HG02884 (cell line): ENCODE data around the gene MGLL.

ENCODE experiments used
- ATAC-seq: cut with Tn5 transposase; IDR thresholded peaks from one replicate; pipeline ENCODE4 v1.9.1; 2021; ENCODE audit warnings: mild to moderate bottlenecking, moderate library complexity; ENCODE audit not compliant: unreplicated experiment

Gene MGLL

DNA sequence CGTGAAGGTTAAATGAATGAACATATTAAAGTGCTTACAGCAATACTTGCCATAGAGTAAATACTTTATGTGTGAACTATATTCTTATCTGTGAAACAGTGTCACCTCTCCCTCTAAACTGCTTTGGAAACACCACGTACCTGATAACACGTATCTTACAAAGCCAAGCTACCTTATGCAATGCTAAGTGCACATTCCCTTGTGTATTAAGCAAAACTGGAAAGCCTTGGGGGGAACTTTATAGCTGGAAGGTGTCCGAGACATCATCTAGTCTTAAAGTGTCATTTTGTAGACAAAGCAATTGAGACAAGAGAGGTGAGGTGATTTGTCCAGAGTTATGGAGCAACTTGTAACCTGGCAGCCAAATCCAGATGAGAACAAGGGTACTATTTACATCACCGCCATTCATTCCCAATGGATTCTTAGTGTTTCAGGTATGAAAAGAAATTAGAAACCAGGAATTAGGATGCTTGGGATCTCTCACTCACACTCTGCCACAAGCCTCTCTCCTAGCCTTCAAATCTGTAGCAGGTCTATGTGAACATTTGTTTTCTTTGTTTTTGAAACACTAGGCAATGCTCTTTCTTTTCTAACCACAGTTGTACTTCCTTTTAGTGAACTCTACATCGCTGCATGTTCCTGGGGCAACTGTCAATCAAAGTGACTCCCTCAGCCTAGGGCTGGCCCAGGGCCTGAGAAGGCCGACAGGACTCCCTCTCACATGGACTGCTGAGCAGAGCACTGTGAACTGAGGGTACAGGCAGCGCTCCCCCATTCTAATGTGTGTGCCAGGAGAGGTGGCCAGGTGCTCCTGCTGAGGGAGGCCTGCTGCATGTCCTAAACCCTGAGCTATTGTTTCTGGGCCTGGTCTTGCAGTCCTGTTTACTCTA lies 13.9 kb upstream of the MGLL start:
- ATAC-seq: peak; percentile 70

DNA sequence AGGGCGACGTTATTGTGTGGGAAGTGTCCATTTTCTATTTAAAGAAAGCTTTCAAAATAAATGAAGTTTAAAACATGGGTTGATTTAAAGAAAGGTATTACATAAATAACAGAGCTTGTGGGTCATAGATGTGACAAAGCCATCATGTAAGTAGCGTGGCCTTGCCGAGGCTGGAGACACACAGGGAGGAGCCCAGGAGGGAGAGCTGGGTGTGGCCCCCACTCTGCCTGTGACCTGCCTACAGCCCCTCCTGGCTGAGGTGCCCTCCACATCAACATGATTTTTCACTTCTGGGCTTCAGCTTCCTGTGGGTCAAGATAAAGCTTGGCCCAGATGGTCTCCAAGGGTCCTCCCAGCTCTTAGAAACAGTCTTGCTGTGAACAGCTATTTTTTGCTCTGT lies 12.5 kb upstream of the MGLL start:
- ATAC-seq: peak; percentile 6

DNA sequence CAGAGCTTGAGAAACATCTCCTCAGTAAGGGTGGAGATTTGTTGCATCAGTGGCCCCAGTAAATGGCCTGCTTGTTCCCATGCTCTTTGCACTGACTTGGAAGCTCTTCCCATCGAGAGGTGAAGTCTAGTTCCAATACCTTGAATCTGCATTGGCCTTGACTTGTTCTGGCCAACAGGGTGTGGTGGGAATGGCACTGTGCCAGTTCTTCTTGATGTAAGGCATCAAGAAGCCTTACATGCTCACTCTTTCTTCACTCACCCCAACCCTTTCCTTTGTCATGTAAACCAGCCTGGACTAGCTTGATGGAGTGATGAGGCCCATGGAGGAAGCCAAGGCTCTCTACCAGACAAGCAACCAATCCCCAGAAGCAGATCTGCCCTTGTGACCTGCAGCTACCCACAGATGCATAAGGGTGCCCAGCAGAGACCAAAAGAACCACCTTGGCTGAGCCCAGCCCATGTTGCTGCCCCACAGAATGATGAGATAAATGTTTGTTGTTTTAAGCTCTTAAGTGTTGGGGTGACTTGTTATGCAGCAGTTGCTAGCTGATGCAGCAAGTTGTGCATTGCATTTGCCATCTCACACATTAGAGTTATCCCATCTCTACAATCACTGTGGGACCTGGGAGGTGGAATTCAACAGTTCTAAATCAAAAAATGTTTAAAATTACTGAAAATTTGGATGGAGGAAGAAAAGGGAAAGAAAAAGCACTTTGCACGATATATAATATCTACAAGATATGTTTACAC lies 11.1 kb upstream of the MGLL start:
- ATAC-seq: no peak

DNA sequence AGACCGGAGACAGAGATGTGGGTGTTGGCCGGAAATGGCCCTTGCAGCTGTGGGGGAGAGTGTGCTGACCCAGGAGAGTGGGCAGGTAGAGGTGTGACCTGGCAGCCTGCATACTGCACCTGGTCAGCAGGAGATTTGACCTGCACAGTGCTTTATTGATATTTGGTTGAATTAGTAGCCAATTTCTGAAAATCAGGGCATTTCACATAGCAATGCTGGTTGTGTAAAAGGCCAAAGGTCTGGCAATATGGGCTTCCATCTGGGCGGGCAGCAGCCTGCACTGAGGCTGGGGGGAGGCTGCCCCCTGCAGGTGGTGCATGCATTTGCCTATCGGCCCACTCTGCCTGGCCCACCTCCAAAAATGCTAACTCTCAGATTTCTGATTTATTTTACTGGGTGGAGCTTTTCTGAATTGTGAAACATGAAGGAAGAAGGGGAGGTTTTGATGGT lies 9.4 kb upstream of the MGLL start:
- ATAC-seq: no peak

DNA sequence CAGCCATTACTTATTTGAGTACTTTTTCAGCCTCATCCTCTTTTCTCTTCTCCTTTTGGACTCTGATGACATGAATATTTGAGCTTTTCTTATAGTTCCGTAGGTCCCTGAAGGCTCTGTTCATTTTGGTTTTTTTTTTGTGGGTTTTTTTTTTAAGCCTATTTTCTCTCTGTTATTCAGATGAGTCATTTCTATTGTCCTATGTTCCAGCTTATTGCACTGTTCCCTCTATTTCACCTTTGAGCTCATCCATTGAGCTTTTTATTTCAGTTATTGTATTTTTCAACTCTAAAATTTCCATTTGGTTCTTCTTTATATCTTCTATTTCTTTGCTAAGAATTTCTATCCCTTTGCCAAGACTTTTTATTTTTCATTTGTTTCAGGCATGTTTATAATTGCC lies 7.2 kb upstream of the MGLL start:
- no peak for ATAC-seq

DNA sequence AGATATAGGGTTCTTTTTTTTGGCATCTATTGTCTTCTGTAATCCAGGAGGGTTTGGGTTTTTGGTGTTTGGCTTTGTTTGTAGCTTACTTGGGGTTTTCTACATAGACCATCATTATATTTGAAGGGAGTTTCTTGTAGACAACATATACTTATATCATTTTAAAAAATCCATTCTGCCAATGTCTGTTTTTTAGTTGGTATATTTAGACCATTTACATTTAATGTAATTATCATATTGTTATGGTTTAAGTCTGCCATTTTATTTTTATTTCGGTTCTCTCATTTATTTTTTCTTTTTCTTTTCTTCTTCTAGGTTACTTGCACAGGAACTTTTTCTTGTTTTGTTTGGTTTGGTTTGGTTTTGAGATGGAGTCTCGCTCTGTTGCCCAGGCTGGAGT lies 5.5 kb upstream of the MGLL start:
- no peak for ATAC-seq

DNA sequence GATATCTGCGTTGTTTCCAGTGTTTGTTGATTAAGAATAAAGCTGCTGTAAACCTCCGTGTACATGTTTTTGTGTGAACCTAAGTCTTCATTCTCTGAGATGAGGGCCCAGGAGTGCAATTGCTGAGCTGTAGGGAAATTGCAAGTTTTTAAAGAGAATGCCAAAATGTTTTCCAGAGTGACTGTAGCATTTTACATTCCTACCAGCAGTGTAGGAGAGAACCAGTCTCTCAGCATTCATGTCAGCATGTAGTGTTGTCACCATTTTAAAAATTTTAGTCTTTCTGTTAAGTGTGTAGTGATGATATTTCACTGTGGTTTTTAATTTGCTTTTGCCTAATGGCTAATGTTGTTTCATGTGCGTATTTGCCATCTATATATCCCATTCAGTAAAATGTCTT lies 3.4 kb upstream of the MGLL start:
- no peak for ATAC-seq

DNA sequence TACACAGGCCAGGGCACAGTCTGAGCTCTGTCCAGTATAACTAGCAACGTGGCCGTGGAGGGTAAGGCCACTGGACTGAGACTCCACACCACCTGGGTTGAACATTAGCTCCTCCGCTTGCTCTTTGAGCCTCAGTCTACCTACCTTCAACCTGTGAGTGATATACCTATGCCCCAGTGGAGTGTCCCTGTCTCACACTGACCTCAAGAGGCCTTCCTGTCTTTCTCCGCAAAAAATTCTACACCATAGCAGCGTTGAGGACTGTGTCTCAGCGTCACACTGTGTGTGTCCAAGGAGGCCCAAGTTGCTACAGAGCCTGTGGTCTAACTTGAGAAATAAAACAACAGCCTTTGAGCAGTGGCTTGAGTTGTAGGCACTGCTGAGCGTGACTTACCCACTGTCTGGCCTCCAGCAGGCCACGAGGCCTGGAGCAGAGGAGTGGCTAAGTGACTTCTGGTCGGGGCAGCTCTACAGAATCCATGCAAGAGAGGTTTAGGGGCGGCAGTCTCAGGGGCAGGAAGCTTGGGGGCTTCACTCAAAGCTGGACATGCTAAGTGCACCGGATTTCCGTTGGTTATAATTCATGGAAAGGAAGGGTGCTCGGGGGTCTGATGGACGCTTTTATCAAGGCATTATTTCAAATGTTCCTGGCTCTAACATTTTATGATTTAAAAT lies 2.0 kb upstream of the MGLL start:
- no peak for ATAC-seq

DNA sequence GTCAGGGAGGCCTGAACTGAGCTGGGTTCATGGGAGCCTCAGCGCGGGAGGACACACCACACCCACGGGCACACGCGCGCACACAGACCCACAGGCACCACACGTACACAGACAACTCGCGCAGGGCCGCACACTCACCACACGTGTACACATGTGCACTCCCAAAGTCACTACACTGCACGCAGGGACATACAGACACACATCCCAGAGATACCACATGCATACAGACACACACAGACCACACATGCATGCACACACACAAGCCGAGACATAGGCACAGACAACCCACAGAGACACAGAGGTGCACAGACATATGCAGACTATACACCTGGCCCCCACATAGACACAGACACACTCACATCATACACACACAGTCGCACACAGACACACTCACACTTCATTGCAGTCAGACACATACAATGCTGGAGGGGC lies 1.1 kb upstream of the MGLL start:
- ATAC-seq: peak; percentile 19

DNA sequence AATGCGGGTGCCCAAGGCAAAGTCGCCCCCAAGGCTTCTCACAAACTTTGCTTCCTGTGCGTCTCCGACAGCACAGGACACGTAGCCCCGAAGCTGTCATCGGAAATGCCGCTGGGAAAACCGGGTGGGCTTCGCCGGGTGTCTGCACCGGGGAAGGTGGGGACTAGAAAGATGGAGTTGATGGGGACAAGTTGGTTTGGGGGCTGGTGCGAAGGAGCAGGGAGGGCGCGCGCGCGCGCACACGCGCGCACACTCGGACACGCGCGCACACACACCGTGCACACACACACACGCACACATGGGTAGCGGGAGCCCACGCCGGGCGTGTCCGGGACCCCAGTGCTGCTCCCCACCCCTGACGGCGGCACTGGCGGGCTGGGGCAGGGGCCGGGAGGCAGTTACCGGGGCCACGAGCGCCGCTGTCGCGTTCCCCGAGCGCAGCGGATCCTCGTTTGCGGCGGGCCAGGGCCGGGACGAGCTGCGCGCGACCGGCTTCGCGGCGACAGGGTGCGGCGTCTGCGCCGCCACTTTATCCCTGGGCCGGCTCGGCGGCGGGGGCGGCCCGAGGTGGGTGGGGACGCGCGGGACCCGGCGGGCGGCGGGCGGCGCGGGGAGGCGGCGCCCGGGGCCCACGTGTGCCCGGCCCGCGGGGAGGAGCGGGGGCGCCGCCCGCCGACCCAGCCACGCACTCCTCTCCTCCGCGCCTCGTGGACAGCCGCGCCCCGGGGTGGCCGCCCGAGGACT lies 539 bp upstream of the MGLL start:
- peak; percentile 46 for ATAC-seq

DNA sequence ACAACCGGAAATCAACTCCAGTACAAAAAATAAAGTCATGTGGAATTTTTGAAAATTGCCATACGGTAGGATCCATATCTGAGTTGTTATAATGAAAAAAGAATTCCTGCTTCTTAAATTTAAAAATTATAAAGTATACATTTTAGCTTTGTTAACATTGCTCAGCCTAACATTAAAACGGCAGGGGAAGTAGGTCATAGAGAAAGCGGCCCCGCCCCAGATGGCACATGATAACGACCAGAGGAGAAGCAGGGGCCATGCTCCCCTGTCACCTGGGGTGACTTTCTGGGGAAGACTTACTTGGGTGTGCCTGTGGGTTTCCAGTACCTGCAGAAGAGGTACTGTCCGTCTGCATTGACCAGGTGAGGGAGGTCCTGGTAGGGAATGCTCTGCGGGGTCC lies 921 bp downstream of the MGLL start:
- ATAC-seq: no peak

DNA sequence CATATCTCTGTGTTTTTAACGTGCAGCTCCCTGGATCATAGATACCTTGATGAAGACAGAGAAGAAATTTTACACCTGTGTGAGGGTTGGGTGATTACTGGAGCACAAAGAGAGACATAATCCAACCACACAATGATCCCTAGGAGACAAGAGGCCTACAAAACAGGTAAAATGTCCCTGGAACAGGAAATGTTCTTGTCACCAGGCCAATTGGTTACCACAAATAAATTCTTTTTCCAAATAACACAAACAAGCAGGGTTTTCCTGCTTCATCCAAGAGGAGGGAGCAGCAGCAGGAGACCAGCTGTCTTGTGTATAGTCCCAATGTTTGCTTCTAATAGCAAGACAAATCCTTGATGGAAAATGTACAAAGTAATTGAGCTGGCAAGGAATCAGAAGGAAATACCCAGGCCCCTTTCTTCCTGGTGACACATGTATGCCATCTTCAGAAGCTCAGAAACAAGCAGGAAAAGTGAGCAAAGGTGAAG lies 1.4 kb downstream of the MGLL start:
- no peak for ATAC-seq

DNA sequence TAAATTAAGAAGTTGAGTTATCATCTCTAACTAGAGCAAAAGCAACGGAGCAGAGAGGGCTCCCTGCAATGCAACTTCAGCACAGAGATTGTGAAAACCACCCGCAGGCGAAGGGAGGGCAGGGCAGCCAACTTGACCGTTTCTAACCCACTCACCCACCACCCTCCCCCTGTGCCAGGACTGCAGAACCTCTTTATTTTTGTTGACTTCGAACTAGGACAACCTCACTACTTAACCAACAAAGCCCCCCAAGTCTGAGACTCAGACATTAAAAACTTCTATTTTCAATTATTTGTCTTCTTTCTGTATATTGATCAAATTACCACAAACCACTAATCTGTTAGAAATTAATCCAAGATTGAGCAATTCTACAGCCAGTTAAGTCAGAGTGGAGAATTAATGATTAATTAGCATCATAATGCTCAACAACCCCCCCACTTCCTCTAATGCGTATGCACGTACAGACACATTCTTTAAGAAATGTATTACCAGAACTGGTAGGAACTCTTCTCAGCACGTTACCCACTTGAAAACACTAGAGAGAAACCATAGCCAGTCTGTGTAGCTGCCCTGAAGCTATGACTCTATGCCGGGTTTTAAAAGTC lies 2.0 kb downstream of the MGLL start:
- no peak for ATAC-seq

DNA sequence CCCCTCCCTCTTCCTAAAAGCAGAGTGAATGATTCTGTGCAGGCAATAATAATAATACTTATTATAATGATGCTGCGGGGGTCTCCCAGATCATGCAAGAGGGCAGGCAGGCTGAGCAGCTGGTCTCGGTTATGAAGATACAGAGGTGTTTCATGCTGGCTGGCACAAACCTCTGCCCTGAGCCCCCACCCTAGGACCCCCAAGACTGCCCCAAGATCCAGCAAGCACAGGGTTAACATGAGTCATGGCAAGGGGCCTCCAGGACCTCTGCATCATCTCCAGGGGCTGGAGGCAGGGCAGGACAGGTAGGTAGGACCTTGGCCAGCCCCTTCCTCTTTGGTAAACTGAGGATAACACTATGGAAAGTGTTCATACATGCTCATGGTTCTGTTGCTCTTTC lies 2.7 kb downstream of the MGLL start:
- no peak for ATAC-seq

DNA sequence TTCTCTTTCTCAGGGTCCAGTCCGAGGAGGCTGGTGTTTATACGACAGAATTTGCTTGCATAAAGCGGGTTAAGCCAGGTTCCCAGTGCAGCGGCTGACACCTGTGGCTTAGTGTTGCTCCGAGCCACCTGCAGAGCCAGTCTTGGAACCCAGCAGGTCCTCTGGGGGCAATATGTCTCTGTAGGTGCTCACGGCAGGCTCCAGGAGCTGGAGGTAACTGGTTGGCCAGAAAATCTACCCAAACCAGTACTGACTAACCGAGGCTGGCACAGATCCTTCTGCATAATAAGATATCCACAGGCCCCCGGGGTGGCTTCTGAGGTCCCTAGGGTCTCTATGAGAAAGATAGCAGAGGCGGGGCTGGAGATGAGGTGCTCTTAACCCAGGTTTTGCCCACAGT lies 3.2 kb downstream of the MGLL start:
- ATAC-seq: no peak

DNA sequence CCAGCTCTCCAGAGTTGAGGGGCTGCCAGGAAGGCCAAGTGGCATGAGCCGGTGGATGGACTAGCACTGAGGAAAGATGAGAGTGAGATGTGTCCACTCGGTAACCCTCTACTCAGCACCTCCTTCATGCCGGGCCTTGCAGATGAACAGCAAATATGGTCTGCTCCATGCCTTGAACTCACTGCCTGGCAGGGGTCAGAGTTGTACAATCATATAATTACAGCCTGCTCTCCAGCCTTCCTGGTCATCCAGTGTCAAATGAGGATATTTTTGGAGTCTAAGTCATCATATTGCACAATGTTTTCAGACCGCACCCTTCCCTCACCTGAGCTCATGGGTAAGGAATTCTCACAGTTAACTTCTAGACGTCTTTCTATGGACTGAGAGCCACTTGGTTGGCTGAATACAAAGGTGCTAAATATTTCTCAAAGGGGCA lies 4.9 kb downstream of the MGLL start:
- ATAC-seq: no peak

DNA sequence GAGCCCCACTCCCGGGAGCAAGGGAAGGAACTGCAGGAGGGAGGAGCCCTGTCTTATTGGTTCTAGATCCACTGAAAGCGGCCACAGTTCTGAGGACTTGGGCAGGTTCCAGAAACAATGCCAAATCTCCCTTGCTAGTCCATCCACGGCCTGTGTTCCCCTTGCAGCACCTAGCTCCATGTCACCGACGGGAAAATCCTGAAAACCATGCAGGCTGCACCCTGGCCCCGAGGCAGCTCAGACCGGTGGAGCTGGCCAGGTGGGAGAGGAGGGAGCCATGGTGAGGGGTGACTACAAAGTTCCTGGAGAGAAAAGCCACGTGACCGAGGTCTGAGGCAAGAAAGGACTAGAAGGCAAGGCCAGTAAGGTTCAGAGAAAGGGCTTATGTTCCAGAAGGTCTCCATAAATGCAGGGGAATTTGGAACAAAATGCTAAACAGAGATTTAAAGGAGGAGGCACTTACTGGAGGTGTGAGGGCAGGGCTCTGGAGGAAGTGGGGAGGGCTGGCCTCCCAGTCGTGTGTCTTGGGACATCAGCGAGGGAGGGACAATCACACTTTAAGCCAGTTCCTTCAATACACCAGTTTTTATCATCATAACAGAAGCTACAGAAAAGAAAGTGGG lies 5.4 kb downstream of the MGLL start:
- ATAC-seq: no peak

DNA sequence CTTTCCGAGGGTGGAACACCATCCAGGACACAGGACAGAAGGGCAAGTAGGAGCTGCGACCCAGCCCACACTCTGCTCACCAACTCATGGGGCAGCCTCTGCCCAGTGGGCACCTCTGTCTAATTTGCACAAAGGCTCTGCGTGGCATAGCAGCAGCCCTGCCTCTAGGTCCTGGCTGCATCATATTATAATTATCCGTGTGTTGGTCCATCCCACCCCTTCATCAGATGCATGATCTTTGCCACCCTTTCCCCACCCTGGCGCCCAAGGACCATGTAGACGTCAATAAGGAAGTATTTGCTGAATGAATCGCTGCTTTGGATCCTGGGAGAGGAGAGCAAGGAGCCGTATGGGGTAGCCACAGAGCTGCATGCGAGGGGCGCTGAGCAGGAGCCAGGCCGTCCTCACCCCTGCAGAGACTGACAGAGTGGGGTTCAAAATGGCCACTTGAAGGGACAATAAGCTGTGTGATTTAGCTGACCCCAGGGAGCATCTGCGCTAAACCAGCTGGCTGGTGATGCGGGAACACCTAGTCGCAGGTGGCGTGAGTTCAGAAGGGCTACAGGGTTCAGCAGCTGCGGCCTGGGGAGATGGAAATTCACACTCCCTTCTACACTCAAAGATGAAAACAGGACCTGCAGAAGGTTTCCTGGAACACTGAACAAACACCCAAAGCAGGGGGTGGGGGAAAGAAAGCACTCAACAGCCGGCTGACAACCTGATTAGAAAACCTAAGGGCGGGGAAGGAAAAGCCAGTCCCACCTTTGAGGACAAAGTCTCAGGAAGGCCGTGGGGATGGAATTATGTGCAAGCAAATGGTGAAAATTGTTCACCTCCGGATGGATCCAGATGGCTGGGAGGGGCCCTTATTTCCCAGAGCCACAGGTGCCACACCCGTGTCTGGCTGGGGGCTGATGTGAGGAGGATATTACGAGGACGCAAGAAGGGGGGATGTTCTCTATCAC lies 6.4 kb downstream of the MGLL start:
- ATAC-seq: no peak

DNA sequence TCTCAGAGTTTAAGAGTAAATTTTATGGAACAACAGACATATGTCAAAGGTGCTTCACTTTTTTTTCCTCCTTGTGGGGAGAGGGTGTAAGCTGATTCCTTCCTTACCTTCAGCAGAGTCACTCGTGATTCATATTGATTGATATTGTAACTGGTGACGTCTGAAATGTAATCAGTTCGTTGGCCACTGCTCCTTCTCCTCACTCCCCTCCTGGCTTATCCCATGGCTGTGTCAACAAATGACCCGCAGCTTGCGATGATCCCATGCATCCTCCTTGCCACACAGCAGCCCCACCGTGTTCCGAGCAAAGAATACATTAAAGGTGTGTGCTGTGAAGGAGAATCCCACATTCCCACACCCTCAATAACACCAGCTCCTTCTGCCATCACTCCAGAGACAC lies 7.3 kb downstream of the MGLL start:
- ATAC-seq: no peak
